ENCODE results near the gene THY1.
"Not testable (repeated sequence)": the region's sequence is repeated elsewhere in the genome, so short reads cannot be mapped to it uniquely, and the experiment has no call there.

Gene THY1

DNA sequence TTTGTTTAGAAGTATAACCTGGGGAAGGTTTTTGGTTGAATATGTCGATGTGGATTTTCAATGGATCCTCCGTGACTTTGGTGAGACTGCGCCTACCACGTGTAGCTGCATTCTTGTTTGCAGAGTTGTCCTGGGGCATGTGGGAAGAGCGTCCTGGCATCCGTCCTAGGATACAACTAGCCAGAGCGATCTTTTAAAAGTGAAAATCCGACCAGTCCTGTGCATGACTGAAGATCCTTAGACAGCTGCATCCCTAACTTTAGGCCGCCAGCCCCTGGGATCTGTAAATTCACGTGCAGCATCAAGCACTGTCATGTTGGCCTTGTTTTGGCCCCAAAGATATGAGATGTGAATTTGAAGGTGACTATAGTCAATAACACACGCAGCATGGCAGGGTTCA is 22.4 kb upstream of the THY1 start:
- DNase-seq, result no peak

DNA sequence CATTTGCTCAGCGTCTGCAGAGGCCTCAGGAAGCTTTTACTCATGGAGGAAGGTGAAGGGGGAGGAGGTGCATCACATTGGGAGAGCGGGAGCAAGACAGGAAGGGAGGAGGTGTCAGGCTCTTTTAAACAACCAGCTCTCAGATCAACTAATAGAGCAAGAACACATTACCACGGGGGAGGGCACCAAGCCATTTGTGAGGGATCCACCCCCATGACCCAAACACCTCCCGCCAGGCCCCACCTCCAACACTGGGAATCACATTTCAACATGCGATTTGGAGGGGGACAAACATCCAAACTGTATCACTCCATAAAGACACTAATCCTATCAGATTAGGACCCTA is 18.9 kb upstream of the THY1 start:
- DNase-seq, result no peak

DNA sequence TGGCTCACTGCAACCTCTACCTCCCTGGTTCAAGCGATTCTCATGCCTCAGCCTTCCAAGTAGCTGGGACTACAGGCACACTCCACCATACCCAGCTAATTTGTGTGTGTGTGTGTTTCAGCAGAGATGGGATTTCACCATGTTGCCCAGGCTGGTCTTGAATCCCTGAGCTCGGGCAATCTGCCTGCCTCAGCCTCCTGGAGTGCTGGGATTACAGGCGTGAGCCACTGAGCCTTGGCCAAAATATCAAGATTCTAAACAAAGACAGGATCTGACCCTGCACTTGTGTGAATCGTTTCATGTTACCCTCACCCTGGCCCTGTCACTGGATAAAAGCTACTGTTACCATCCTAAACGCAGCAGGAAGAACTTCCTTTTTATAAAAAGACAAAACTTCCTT is 15.6 kb upstream of the THY1 start:
- DNase-seq, result no peak

DNA sequence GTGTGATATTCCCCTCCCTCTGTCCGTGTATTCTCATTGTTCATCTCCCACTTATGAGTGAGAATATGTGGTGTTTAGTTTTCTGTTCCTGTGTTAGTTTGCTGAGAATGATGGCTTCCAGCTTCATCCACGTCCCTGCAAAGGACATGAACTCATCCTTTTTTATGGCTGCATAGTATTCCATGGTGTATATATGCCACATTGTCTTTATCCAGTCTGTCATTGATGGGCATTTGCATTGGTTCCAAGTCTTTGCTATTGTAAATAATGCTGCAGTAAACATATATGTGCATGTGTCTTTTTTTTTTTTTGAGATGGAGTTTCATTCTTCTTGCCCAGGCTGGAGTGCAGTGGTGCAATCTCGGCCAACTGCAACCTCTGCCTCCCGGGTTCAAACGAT is 14.5 kb upstream of the THY1 start:
- DNase-seq, result not testable (repeated sequence)

DNA sequence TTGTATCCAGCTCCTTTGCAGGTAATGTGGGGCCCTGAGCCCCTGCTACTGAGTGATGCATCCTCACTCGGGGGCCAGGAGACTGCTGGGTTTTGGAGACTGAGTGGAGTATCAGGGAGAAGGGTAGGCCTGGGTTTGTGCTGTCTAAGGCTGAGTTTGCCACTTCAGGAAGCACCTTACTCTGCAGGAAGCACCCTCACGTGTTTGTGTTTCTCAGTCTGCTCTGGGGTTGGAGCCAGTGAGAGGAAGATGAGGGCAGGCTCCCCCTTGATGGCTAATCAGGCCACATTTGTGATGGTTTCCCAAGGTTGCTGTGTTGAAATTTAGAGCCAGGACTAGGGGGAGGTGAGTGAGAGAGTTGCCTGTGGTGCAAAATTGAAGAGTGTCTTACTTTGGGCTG is 13.7 kb upstream of the THY1 start:
- DNase-seq, result no peak

DNA sequence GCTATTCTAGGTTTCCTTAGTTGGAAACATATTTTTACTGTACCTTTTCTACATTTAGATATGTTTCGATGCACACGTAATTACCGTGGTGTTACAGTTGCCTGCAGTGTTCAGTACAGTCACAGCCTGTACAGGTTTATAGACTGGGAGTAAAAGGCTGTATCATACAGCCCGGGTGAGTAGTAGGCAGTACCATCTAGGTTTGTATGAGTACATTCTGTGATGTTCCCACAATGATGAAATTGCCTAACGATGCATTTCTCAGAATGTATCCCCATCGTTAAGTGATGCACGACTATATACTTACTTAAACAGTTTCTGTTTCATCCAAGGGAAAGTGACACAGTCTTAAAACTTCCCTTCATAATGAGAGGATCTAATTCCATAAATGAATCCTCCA is 13.1 kb upstream of the THY1 start:
- no peak for DNase-seq

DNA sequence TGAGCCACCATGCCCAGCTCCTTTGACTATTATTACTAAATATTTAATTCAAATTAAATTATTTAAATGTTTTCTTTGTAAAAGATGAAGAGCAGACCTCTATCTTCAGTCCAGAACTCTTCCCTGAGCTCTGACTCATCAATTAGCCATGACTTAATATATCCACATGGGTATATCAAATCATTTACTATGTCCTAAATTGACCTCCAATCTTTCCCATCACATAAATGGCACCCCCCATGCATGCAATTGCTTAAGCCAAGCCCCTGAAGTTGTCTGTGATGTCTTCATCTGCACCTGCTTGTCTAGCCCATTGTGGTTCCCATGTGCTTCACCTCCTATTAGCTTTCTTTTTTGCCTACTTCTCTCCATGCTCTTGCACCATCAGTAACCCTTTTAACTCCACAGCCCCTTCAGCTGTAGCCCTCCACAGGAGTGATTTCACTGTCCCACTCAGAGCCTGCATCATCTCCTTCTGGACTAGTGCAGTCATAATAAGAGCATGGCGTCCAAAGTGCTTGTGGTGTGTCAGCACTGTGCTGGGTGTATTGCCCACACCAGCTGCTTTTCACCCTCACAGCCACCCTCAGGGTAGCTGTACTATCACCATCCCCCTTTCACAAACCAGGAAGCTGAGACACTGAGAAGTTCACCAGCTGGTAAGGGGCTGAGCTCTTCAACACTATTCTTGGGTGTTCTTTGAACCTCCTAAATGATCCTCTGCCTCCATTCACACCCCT is 11.8 kb upstream of the THY1 start:
- DNase-seq, result no peak

DNA sequence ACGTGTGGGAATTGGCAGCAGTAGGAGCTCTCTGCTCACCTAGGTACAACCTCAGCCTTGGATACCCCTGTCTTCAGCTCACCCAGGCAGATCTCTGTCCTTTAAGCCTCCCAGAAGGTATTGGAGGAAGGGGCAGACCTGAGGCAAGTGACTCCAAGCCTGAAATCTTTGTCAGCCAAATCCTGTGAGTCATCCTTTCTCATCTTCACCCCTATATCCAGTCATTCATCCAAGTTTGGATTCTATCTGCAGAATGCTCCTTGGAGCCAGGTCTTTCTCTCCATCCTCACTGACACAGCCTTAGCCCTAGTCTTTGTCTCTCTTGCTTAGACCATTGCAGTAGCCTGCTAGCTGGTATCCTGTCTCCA is 10.4 kb upstream of the THY1 start:
- no peak for DNase-seq

DNA sequence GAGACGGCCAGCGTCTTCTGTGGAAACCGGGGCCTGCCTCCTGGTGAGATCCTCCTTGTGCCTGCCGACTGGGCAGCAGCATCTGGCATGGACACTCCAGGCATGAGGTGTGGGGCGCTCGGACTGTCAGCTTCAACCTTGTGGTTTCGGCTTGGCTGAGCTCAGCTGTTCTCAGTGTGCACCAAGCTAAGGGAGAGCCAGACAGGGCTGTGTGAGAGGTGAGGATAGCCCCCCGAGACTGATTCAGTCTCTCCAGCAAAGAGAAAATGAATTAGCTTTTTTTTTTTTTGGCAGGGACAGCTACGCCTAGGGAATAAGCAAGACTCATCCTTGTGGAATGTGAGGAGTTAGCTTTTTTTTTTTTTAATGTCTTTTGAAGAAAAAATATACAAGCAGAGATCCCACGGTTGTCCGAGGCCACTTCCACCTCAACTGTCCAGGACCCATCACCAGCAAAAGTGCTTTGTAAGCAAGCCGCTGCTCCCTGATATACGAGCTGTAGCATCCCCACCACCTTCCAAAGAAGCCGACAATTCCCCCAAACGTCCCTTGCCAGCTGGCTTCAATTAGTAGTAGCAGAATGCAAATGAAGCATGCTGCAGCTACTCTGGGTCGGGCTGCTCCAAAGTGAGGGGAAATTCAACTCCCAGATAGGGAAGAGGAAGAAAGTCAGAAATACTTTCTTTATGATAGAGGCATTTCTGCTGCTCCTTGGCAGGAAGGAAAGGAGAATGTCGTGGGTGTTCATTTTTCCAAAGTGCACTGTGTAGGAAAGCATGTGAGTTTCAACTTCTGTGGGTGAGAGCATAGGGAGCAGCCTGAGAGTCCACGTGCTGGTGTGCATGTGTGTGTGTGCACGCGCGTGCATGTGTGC is 9.7 kb upstream of the THY1 start:
- DNase-seq, result no peak

DNA sequence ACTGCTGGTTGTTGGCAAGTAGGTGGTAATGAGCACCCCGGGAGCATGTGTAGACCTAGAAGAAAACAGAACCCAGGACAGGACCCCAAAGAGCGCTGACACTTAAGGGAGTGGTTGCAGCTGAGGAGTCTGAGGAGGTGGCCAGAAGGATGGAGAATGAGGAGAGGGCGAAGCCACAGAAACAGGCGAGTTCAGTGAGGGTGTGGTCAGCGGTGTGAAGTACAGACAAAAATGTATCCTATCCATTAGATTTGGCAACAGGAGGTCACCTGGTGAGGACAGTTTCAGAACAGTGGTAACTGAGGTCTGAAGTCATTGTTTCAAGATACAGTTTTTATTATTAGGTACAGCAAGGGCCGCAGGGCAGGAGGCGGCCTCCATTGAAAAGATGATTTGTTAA is 8.6 kb upstream of the THY1 start:
- DNase-seq, result no peak

DNA sequence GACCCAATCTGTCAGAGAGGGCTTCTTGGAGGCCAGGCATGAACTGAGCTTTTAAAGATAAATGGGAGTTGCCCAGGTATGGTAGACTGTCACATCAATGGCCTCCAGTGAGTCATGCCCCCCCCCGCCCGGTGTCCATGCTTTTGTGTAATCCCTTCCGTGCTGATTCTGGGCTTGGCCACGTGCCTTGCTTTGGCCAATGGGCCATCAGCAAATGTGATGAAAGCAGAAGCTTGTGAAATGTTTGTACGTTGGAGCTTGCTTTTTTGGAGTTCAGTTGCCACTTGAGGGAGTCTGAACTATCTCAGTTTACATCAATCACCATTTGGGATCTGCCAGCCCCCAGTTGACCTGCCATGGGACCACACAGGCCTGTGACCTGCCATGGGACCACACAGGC is 4.3 kb upstream of the THY1 start:
- no peak for DNase-seq

DNA sequence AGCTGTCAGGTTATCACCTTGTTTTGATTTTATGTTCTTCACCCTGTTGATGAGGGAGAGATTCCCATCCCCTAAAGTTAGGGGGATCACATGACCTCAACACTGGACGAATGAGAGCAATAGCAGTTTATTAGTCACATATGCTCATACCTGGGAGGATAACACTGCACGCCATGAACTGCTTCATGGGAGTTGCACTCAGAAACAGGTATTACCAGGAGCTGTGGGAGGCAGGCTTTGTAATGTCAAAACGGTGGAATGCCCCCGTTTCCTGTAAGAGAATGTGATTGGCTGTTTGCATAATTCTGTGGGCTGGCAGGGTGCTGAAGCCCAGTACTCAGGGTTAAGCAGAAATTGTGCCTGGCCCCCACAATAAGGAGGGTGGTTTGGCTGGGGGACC is 3.2 kb upstream of the THY1 start:
- DNase-seq, result no peak

DNA sequence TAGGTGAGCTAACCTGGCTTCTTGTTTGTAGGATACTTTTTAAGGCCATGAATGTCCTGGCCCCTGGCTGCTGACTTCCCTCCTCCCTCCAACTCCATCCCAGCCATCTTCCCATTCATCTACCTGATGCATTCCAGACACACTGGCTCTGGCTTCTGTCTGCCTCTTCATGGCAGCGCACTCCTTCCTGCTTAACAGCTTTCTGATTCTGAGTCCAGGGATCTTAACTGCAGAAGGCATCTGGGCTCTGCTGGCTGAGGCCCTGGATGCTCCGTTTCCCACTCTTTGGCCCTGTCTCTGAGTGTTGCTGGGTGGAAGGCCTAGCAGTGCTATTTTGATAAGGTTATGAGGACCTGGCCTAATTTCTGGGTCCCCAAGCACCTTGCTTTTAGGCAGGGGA is 1.8 kb upstream of the THY1 start:
- no peak for DNase-seq

DNA sequence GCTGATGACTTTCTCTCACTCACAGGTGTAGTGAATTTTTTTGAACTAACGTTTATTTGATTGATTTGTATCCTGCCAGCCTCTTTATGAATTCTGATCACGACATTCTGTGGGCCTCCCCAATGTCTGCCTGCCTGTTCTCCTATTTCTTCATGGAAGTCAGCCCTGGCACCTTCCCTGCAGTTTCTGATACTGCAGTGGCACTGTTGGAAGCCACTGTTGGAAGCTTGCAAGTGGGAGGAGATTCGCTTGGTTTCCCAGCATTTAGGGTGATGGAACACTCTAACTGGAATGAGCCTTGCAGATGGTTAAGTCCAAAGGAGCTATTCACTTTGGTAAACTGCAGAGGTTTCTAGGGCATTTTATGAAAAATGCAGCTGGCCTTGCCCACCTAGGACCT is 1.3 kb upstream of the THY1 start:
- no peak for DNase-seq

DNA sequence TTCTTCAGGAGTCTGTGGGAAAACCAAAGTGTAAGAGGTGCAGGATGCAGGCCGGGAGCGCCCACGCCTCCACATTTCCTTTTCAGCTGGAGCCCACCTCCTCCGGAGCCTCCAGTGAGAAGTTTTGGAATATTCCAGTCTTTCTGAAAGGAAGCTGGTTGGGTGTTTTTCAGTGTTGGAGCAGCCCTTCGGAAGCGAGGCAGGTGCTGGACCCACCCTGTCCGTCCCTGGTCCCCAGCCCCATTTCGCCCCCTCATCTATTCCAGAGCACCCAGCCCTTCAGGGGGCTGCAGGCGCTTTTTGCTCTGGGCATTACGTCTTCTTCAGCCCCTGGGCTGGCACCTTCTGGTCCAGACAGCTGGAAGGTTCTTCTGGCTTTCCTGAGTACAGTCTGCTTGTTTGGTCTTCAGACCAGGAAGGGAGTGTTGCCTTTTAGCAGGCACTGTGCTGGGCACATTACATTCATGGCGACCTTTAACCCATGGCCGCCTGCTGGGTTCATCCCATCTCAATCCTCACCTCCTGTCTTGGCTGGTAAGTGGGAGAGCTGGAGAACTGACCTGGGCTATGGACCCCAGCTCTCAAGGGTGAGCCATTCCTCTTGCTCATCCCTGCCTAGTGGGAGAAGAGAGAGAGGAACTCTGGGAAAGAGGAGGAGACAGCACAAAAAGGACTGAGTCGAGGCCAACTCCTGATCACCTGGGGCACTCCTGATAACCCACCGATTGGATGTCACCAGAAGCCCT is 710 bp upstream of the THY1 start:
- DNase-seq, result no peak

DNA sequence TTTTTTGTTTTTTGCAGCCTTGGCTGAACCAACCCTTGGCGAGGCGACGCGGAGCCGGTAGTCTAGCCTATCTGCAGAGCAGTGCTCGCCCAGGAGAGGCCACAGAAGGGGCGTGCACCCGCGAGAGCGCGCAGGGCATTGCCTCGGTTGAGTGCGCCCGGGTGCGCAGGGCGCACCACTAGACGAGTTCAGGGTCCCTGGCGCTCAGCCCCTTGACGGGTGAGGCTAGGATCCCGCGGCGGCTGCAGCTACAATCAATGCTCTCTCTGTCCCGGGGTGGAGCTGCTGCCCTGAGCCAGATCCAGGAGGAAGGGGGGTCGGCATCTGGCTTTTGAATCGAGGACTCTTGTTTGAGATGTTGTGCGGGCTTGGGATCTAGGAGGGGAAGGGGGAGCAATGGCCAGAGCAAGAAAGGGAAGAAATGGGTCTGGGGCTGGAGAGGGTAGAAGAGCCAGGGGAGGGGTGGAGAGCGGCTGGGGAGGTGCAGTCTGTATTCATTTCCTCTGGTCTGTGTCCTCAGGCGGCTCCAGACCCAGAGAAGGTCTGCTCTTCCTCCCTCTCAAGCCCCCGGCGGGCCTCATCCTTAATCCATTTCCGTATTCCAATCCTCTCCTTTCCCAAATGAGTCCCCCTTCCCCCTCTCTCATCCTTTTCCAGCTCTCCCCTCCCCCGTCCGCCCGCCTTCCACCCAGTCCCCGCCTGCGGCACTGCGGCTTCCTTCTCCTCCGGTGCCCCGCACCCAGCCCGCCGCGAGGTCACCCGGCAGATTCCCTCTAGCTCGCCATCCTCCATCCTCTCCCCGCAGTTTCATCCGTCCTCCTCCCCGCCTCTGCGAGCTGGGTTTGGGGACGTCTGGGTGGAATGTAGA is 797 bp downstream of the THY1 start:
- DNase-seq, result peak; percentile 38

DNA sequence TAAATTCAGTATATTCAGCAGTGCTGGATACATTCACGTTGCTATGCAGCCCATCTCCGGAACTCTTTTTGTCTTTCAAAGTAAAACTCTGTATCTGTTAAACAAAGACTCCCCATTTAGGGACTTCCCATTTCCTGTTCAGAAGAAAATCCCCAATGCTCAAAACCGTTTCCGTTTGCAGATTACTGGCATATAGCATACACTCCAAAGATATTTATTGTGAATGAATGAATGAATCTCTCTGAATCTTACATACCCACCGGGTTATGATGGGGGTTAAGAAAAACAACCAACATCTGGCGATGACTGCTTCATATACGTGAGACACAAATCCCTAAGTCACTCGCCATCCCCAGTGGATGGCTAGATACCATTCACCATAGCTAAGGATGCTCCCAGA is 1.6 kb downstream of the THY1 start:
- DNase-seq, result no peak

DNA sequence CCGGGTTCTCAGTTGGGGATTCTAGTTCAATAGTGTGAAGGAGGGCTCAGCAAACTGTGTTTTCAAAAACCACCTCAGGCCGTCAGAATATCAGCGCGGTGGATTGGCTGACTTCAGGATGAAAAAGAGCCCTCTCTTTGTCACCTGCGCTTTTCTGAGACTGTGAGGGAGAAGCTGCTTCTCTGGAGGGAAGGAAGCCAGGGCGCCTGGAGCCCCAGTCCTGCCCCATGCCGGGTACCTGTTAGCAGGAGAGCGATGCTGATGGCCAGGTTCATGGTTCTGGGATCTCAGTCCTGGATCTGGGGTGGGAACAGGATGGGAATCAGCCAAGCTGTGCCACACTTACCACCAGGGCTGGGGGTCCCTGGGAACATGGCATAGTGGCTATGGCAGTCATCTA is 2.3 kb downstream of the THY1 start:
- no peak for DNase-seq

DNA sequence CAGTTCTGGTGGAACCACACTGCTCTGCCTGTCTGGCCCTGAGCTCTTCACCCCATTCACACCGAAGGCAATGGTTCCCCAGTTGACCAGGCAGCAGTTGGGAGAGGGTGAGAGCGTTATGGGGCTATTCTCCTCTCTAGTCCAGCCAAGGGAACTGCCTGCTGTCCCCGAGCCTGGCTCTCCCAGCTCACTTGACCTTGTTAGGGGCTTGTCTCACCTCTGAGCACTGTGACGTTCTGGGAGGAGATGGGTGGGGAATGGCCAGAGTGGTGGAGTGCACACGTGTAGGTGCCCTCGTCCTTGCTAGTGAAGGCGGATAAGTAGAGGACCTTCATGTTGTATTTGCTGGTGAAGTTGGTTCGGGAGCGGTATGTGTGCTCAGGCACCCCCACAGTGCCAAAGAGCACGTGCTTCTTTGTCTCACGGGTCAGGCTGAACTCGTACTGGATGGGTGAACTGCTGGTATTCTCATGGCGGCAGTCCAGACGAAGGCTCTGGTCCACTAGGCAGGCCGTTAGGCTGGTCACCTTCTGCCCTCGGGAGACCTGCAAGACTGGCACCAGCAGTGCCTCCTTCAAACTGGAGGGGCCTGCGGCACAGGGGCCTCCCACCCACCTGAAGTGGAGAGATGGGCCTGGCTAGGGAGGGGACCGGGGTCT is 3.0 kb downstream of the THY1 start:
- no peak for DNase-seq

DNA sequence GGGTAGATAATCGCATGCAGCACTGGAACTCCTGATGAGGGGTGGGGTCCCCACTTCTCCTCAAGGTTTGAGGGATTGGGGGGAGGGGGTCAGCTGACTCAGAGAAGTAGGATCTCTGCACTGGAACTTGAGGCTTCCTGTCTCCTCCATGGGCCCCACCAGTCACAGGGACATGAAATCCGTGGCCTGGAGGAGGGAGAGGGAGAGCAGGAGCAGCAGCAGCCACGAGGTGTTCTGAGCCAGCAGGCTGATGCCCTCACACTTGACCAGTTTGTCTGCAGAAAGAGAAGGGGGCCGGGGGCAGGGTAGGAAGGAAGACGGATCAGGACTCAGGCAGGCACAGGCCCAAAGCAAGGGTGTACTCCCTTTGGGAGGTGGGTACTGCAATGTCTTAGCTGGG is 3.7 kb downstream of the THY1 start:
- no peak for DNase-seq

DNA sequence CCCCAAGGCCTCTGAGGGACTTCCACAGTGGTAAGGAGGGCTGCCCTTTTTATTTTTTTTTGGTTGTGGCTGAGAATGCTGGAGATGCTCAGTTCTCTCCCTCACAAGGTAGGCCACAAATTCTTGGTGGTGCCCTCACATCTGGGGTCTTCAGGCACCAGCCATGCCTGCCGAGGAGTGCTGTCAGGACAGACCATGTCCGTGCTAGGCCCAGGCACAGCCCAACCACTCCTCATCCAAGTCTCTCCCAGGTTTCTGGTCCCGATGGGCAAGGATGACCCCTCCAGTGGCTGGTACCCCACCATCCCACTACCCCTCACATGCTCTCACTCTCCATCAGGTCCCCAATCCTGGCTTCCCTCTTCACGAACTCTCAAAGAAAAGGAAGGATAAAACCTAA is 4.2 kb downstream of the THY1 start:
- no peak for DNase-seq

DNA sequence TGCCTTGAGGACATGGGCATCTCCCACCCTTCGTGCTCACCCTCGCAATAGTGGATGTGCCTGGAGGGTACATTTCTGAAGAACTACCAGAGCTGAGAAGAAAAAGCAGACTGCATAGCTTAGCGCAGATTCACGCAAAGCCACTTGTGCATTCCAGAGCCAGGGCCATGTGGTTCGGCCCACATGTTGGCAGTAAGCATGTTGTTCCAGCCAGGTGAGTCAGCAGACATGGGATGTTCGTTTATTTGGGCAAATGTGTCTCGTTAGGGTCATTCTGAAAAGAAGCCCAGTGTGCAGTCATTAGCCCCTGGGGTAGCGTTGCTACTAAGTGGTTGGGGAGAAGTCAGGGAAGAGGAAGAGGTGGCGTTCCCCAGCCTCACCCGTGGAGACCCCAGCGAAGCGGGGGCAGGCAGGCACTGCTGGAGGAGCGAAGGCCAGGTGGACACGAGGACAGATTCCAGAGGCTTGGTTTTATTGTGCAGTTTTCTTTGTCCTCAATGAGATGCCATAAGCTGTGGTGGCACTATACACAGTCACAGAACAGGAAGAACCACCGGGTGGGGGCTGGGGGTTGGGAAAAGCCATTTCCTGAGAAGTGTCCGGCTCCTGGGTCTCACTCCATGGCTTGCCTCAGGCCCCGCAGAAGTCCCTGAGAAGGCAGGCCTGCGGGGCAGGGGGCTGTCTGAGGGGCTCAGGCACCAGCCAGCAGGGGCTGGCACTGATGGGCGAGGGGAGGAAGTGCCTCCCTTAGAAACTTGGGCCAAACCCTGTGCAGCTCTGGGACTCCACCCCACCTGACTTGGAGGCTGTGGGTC is 5.0 kb downstream of the THY1 start:
- no peak for DNase-seq
